GM20000 (cell line): Measurements from ENCODE around the gene TMEM14C.
"Not testable (repeated sequence)": the region's sequence is repeated elsewhere in the genome, so short reads cannot be mapped to it uniquely, and the experiment has no call there.

Experiments
- DNase-seq: peaks from one replicate; pipeline ENCODE4 v3.0.0; 2012; ENCODE audit warnings: low spot score
- TF ChIP-seq, protein P1 (sequence below): IDR thresholded peaks from 2 replicates; pipeline ENCODE4 v1.5.1; 2012; ENCODE audit warnings: mild to moderate bottlenecking, control low read depth; ENCODE audit errors: extremely low read depth, missing control alignments

Gene TMEM14C

DNA sequence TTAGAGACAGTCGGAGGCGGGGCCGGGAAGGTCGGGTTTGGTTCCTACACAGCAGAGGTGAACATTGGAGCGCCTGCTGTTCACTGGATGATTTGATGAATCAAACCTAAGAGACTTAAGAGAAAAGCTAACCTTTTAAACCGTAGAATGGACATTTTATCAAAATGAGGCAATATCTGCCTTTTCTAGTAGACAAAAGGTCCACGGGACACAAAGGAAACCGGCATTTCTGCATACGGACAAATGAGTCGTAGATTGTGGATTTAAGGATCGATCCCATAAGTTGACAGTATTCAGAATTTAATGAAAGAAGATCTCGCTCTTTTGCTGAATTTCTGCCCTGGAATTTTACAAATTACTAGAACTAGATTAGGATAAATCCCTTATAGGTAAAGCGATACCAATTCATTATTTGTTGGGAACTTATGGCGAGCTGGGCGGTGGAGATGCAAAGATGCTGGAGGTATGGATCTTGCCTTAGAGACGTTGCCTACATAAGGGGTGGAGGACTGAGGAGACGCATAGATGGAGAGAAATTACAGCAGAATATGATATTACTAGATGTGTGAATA is 27.7 kb upstream of the TMEM14C start:
- TF ChIP-seq, protein P1, sequence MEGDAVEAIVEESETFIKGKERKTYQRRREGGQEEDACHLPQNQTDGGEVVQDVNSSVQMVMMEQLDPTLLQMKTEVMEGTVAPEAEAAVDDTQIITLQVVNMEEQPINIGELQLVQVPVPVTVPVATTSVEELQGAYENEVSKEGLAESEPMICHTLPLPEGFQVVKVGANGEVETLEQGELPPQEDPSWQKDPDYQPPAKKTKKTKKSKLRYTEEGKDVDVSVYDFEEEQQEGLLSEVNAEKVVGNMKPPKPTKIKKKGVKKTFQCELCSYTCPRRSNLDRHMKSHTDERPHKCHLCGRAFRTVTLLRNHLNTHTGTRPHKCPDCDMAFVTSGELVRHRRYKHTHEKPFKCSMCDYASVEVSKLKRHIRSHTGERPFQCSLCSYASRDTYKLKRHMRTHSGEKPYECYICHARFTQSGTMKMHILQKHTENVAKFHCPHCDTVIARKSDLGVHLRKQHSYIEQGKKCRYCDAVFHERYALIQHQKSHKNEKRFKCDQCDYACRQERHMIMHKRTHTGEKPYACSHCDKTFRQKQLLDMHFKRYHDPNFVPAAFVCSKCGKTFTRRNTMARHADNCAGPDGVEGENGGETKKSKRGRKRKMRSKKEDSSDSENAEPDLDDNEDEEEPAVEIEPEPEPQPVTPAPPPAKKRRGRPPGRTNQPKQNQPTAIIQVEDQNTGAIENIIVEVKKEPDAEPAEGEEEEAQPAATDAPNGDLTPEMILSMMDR, result no peak
- DNase-seq, result no peak

DNA sequence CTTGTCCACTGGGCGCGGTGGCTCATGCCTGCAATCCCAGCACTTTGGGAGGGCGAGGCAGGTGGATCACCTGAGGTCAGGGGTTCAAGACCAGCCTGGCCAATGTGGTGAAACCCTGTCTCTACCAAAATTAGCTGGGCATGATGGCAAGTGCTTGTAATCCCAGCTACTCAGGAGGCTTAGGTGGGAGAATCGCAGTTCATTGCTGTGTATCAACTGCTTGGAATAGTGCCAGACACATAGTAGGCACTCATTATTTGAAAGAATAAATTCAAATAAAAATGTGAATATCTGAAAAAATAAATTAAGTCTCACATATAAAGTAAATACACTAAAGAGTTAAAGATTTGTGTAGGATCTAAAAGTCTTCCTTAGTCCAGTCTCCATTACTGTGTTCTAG is 26.2 kb upstream of the TMEM14C start:
- DNase-seq, result no peak
- TF ChIP-seq, protein P1, result no peak

GRCh38 chr6:10713962-10714361 is 8.9 kb upstream of the TMEM14C start:
- TF ChIP-seq, protein P1, result no peak

DNA sequence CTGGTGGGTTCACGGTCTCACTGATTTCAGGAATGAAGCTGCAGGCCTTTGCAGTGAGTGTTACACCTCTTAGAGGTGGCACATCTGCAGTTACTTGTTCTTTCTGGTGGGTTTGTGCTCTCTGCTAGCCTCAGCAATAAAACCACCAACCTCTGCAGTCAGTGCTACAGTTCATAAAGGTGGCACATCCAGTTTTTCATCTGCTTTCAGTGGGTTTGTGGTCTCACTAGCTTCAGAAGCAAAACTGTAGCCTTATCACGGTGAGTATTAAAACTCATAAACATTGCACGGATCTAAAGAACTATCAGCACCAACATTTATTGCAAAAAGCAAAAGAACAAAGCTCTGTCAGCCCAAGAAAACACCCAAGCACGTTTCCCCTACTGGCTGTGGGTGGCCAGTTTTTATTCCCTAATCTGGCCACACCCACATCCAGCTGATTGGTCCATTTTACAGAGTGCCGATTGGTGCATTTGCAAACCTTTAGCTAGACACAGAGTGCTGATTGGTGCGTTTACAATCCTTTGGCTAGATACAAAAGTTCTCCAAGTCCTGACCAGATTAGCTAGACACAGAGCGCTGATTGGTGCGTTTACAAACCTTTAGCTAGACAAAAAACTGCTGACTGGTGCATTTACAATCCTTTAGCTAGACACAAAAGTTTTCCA is 3.4 kb upstream of the TMEM14C start:
- TF ChIP-seq, protein P1, result no peak
- no peak for DNase-seq

More at GRCh38 chr6:10713962-10714361, 8.9 kb upstream of the TMEM14C start:
- DNase-seq, result no peak

GRCh38 chr6:10719964-10720264 is 3.0 kb upstream of the TMEM14C start:
- no peak for DNase-seq
- TF ChIP-seq, protein P1, result no peak

DNA sequence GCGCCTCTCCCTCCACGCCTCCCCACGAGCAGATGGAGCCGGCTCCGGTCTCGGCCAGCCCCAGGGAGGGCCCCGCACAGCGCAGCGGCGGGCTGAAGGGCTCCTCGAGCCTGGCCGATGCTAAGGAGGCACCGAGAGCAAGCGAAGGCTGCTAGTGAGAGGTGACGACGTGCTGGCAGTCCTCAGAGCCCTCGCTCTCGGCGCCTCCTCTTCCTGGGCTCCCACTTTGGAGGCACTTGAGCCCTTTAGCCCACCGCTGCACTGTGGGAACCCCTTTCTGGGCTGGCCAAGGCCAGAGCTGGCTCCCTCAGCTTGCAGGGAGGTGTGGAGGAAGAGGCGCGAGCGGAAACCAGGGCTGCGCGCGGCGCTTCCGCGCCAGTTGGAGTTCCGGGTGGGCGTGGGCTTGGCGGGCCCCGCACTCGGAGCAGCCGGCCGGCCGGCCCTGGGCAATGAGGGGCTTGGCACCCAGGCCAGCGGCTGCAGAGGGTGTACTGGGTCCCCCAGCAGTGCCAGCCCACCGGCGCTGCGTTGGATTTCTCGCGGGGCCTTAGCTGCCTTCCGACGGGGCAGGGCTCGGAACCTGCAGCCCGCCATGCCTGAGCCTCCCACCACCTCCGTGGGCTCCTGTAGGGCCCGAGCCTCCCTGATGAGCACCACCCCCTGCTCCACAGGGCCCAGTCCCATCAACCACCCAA is 2.5 kb upstream of the TMEM14C start:
- DNase-seq, result peak; percentile 34

GRCh38 chr6:10720960-10721849 is 1.7 kb upstream of the TMEM14C start:
- DNase-seq, result not testable (repeated sequence)

More for the DNA sequence above, 2.5 kb upstream of the TMEM14C start:
- TF ChIP-seq, protein P1, result no peak
